GM12874 (cell line): Measurements from ENCODE around the gene ERC2.

Experiments
- TF ChIP-seq, protein P1 (sequence below): IDR thresholded peaks from 2 replicates; pipeline ENCODE4 v1.5.1; 2011; ENCODE audit warnings: low read depth, mild to moderate bottlenecking, control low read depth, low read length, moderate library complexity; ENCODE audit not compliant: insufficient read depth

ERC2 gene

DNA sequence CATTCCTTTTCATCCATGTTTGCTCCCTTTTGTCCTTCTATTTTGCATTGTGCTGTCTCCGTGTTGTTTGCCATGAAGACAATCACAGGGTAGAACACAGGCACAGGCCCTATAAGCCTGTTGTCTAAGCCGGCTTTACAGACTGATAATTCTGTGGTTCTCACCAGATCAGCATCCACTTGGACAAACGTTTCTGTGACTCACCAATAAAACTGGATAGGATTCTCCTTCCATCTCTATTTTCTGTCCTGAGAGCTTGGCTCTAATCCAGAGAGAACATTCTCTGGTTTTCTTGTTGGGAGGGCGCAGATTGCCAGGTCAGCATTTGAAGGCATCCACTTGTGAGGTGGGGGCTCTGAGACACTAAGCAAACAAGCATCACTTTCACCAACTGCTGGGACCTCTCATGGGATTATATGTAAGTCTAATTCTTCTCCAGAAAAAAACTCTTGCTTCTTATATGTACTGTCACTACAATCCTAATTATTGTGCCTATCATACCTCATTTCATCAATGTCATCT is 101.6 kb downstream of the ERC2 start:
- TF ChIP-seq, protein P1, sequence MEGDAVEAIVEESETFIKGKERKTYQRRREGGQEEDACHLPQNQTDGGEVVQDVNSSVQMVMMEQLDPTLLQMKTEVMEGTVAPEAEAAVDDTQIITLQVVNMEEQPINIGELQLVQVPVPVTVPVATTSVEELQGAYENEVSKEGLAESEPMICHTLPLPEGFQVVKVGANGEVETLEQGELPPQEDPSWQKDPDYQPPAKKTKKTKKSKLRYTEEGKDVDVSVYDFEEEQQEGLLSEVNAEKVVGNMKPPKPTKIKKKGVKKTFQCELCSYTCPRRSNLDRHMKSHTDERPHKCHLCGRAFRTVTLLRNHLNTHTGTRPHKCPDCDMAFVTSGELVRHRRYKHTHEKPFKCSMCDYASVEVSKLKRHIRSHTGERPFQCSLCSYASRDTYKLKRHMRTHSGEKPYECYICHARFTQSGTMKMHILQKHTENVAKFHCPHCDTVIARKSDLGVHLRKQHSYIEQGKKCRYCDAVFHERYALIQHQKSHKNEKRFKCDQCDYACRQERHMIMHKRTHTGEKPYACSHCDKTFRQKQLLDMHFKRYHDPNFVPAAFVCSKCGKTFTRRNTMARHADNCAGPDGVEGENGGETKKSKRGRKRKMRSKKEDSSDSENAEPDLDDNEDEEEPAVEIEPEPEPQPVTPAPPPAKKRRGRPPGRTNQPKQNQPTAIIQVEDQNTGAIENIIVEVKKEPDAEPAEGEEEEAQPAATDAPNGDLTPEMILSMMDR: no peak

DNA sequence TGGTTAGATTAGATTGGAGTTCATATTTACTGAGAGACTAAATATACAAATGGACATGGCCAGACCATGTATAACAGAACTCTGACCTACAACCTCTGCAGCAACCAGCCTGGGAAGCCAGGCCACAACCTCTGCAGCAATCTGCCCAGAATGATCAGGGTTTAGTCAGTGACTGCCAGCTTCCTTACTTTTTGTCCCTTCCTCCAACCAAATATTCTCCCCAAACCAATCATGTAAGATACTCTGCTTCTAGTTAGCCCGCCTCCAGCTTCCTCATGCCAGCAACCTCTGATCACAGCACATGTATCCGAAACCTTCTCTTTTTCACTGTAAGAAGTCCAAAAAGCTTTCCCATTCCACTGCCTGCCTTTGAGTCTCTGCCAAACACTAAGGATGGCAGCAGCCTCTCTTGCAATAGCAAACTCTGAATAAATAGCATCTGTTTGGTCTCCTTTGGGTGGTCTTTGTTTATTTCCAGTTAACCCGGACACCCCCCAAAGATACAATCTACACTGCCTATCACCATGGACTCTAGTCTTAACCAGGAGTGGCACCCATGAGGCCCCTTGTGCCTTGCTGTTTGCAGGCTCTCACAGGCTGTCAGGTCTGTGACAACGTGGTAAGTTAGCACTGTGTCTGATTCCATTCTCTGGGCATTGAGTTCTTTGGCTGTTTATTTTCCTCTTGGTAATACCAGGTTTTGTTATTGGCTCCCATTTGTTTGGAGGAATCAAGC is 102.2 kb downstream of the ERC2 start:
- TF ChIP-seq, protein P1: no peak

DNA sequence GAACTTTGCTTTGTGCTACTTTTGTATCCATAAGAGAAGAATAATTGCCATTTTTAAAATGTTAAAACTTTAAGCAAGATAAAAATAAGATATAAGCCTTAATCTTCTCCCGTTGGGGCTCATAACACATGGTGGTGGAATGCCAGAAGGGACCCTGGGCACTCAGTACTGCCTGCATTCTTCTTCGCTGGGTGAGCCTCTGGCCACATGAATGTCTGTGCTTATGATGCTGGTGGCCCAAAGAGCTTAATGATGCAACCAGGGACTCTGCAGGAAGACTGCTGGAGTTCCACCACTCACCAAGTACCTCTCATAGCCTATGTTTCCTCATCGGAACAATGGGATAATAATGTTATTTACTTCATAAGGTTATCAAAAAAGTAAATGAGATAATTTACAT is 103.6 kb downstream of the ERC2 start:
- TF ChIP-seq, protein P1: no peak

DNA sequence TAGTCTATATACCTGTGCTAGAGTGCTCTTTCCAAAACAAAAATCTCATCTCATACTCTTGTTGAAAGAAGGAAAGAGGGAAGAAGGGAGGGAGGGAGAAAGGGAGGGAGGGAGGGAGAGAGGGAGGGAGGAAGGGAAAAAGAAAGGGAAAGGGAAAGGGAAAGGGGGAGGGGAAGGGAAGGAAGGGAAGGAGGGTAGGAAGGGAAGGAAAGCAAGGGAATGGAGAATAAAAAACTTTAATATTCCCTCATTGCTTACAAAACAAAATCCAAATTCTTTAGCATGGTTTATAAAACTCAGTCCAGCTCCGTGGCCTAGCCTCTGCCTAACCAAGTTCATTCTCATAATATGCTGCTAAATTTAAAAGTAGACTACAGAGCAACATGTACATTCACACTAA is 104.5 kb downstream of the ERC2 start:
- TF ChIP-seq, protein P1: no peak

DNA sequence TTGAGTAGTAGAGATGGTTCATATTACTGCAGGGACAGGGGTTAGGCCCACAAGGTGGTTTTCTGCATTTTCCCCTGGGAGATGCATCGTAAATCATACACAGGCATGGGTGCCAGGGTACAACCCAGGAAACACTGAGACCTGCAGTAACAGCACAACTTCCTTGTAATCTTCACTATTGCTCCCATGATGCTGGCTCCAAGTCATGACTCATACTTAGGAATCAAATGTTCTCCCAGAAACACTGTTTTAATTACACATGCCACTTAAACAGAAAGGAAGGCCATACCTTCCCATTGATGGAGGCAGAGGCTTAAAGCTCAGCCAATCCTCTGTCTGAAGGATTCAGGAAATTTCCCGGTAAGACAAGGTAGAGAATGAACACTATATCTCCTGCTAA is 106.5 kb downstream of the ERC2 start:
- TF ChIP-seq, protein P1: no peak

DNA sequence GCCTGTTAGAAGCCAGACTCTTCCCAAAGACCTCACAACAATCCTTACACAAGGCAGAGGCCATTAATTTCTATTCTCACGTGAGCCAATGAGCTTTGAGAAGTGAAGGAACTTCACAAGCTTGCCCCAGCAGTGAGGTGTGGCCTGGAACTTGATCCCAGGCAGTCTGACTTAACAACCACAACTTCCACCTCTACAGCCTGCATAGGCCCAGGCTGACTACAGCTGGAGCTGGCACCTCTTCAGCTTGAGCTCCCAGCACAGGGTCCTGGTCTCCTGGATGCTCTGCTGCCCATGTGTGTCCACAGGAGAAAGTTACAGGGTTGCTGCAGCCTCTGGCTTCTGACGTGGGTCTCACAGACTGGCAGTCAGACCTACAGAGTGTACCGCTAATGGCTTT is 111.0 kb downstream of the ERC2 start:
- TF ChIP-seq, protein P1: no peak

DNA sequence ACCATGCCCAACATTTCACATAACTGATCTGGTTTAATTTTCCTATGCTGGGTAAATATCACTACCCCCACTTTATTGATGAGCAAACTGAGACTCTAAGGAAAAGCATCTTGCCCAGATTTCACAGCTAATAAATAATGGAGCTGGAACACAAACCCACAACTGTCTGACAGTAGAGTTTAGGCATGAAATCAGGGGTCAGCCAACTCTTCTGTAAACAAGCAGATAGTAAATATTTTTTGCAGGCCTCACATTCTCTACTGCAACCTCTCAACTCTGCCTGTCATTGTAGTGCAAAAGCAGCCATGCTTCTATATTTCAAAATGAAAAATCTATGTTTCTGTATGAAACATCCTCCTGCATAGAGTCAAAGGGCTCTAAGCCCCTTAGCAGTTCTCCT is 111.5 kb downstream of the ERC2 start:
- TF ChIP-seq, protein P1: no peak
